DMS79 treated with DMSO at 0.1 percent for 48 hours (cell line): ENCODE results near the gene ATP6V1G1.
"Not testable (repeated sequence)": the region's sequence is repeated elsewhere in the genome, so short reads cannot be mapped to it uniquely, and the experiment has no call there.

Source experiments
- DNase-seq: peaks from one replicate; lab custom pipeline; 2025; lab: John Stamatoyannopoulos, UW

ATP6V1G1 gene

GRCh38 chr9:114578134-114578533, 9.4 kb upstream of the ATP6V1G1 start:
- not testable (repeated sequence) for DNase-seq

- no peak for DNase-seq
These were observed 6.9 kb upstream of the ATP6V1G1 start for GRCh38 chr9:114580609-114581193.

- no peak for DNase-seq
These were observed 4.0 kb upstream of the ATP6V1G1 start for GRCh38 chr9:114583371-114584155.

- no peak for DNase-seq
These were observed 641 bp downstream of the ATP6V1G1 start for GRCh38 chr9:114588210-114588609.

GRCh38 chr9:114588651-114589526, 1.3 kb downstream of the ATP6V1G1 start:
- no peak for DNase-seq

GRCh38 chr9:114590328-114590727, 2.8 kb downstream of the ATP6V1G1 start:
- no peak for DNase-seq

GRCh38 chr9:114591291-114591787, 3.8 kb downstream of the ATP6V1G1 start:
- DNase-seq = no peak

GRCh38 chr9:114591849-114592248, 4.3 kb downstream of the ATP6V1G1 start:
- DNase-seq = no peak

GRCh38 chr9:114592356-114592755, 4.8 kb downstream of the ATP6V1G1 start:
- no peak for DNase-seq

GRCh38 chr9:114594136-114594535, 6.6 kb downstream of the ATP6V1G1 start:
- no peak for DNase-seq

- DNase-seq = not testable (repeated sequence)
These were observed 13.1 kb downstream of the ATP6V1G1 start for GRCh38 chr9:114600502-114601248.

- DNase-seq = not testable (repeated sequence)
These were observed 14.2 kb downstream of the ATP6V1G1 start for GRCh38 chr9:114601787-114602186.

GRCh38 chr9:114602620-114603019, 15.1 kb downstream of the ATP6V1G1 start:
- DNase-seq = peak; percentile 59

GRCh38 chr9:114603248-114603647, 15.7 kb downstream of the ATP6V1G1 start:
- DNase-seq = peak; percentile 98

- peak; percentile 49 for DNase-seq
These were observed 17.4 kb downstream of the ATP6V1G1 start for GRCh38 chr9:114604989-114605388.

- no peak for DNase-seq
These were observed 18.5 kb downstream of the ATP6V1G1 start for GRCh38 chr9:114606068-114606467.

- DNase-seq = no peak
These were observed 19.1 kb downstream of the ATP6V1G1 start for GRCh38 chr9:114606597-114607207.

GRCh38 chr9:114607671-114608524, 20.3 kb downstream of the ATP6V1G1 start:
- DNase-seq = no peak

GRCh38 chr9:114608525-114608796, 20.9 kb downstream of the ATP6V1G1 start:
- DNase-seq = no peak

GRCh38 chr9:114611516-114612271, 24.1 kb downstream of the ATP6V1G1 start:
- DNase-seq = peak; percentile 63
